Smooth muscle cell (in vitro differentiated cells): ENCODE measurements around the gene EDARADD. TPM values are rescaled to one million over a fixed set of nuclear protein-coding genes. Genes with fewer than 3 reads are reported as not detected.

Experiments
- DNase-seq: peaks from one replicate; lab custom pipeline; 2025; ENCODE audit not compliant: unreplicated experiment; lab: John Stamatoyannopoulos, UW
- H2AFZ ChIP-seq: fragments of 200-600 bp; sonication (generic); 2 replicates; pipeline ENCODE4 v1.6.0; 2016; ENCODE audit warnings: antibody characterized with exemption, low read depth, mild to moderate bottlenecking
- H3F3A ChIP-seq: fragments of 200-600 bp; sonication (generic); 2 replicates; pipeline ENCODE4 v1.6.0; 2017; ENCODE audit warnings: antibody characterized with exemption, low read depth
- H3K27ac ChIP-seq: fragments of 200-600 bp; sonication (generic); 2 replicates; pipeline ENCODE4 v1.5.1; 2016; ENCODE audit warnings: low read depth, mild to moderate bottlenecking
- H3K27me3 ChIP-seq: fragments of 200-600 bp; sonication (generic); 2 replicates; pipeline ENCODE4 v1.6.1; 2016; ENCODE audit warnings: low read depth, mild to moderate bottlenecking
- H3K36me3 ChIP-seq: fragments of 200-600 bp; sonication (generic); 2 replicates; pipeline ENCODE4 v1.5.1; 2016; ENCODE audit warnings: low read depth
- H3K4me1 ChIP-seq: fragments of 200-600 bp; sonication (generic); 2 replicates; pipeline ENCODE4 v1.5.1; 2016; ENCODE audit warnings: low read depth
- H3K4me2 ChIP-seq: fragments of 200-600 bp; sonication (generic); 2 replicates; pipeline ENCODE4 v1.6.0; 2016; ENCODE audit warnings: mild to moderate bottlenecking
- H3K4me3 ChIP-seq: fragments of 200-600 bp; sonication (generic); 2 replicates; pipeline ENCODE4 v1.5.1; 2016; ENCODE audit warnings: mild to moderate bottlenecking
- H3K79me2 ChIP-seq: fragments of 200-600 bp; sonication (generic); 2 replicates; pipeline ENCODE4 v1.6.0; 2016; ENCODE audit warnings: low read depth, mild to moderate bottlenecking
- H3K9ac ChIP-seq: fragments of 200-600 bp; sonication (generic); 2 replicates; pipeline ENCODE4 v1.6.0; 2016; ENCODE audit warnings: low read depth
- H3K9me3 ChIP-seq: fragments of 200-600 bp; sonication (generic); replicated peaks from 2 replicates; pipeline ENCODE4 v1.5.1; 2016; ENCODE audit warnings: low read depth
- H4K20me1 ChIP-seq: fragments of 200-600 bp; sonication (generic); 2 replicates; pipeline ENCODE4 v1.6.0; 2016; ENCODE audit warnings: low read depth
- WGBS: methylation state at CpG from one replicate; pipeline ENCODE4 v1.1.7; 2016; ENCODE audit warnings: low lambda C conversion rate; 5-methylcytosine and 5-hydroxymethylcytosine counted together
- polyA plus RNA-seq: library from polyadenylated mRNA; unstranded; fragments of >200 nt; fragmentation: Nextera tagmentation; extraction: Ambion mirVana; gene quantifications from 2 replicates; pipeline ENCODE4 v1.2.1, GENCODE V29; 2016
- total RNA-seq: library from RNA; depleted of rRNA; stranded (reverse); fragments of >200 nt; gene quantifications from 2 replicates; pipeline ENCODE4 v1.2.3, GENCODE V29; 2014
- TF ChIP-seq, protein P1 (sequence below): fragments of 200-600 bp; sonication (generic); IDR thresholded peaks from 2 replicates; pipeline ENCODE4 v1.5.1; 2017; ENCODE audit warnings: borderline replicate concordance, mild to moderate bottlenecking, antibody characterized with exemption; ENCODE audit not compliant: insufficient read depth, poor library complexity, severe bottlenecking

EDARADD gene
- total and polyA plus RNA-seq, 2 experiments from 2014 or later, result 5.8 to 7.7 TPM

DNA sequence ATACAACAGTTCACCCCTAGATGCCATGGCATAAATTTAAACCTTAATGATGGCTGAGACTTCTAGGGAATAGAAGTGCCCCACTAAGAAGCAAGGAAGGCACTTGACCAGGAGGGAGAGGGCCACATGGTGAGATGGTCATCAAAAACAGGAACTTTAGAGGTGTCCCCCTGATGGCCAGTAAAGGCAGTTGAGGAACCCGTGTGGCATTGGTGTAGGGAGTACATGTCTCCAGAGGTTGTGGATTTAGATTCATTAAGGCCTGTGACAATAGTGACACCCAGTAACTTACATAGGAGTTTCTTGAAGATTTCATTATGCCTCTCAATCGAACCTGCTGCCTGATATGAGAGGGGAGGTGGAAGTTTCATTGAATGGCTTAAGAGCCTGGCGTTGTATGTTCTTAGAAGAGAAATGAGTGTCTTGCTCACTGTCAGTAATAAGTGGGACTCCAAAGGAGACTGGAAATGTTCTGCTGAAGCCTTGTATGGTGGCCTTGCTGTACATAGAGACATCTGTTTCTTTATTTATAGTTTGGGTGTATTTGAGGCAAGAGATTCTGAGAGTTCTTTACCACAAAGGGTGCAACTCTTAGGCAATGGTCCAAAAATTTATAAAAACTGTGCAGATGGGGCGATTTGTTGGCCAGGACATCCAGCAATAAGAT, 27.9 kb downstream of the EDARADD start:
- TF ChIP-seq, protein P1, sequence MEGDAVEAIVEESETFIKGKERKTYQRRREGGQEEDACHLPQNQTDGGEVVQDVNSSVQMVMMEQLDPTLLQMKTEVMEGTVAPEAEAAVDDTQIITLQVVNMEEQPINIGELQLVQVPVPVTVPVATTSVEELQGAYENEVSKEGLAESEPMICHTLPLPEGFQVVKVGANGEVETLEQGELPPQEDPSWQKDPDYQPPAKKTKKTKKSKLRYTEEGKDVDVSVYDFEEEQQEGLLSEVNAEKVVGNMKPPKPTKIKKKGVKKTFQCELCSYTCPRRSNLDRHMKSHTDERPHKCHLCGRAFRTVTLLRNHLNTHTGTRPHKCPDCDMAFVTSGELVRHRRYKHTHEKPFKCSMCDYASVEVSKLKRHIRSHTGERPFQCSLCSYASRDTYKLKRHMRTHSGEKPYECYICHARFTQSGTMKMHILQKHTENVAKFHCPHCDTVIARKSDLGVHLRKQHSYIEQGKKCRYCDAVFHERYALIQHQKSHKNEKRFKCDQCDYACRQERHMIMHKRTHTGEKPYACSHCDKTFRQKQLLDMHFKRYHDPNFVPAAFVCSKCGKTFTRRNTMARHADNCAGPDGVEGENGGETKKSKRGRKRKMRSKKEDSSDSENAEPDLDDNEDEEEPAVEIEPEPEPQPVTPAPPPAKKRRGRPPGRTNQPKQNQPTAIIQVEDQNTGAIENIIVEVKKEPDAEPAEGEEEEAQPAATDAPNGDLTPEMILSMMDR, result no peak
- Histone ChIP-seq H3K9ac (no peak overlapping the region), H3K4me2 (no peak overlapping the region), H4K20me1 (no peaks in the 10 kb centered on the region), H2AFZ (no peak overlapping the region), H3K79me2 (no peaks in the 10 kb centered on the region), H3K4me1 (no peaks in the 10 kb centered on the region), H3K36me3 (no peaks in the 10 kb centered on the region), H3K4me3 (no peak overlapping the region), H3F3A (no peaks in the 10 kb centered on the region), H3K27ac (no peak overlapping the region), H3K27me3 (no peaks in the 10 kb centered on the region), H3K9me3 (no peaks in the 10 kb centered on the region)
- 80% methylated on average over 4 of the region's 4 CpGs for WGBS
- DNase-seq, result no peak

DNA sequence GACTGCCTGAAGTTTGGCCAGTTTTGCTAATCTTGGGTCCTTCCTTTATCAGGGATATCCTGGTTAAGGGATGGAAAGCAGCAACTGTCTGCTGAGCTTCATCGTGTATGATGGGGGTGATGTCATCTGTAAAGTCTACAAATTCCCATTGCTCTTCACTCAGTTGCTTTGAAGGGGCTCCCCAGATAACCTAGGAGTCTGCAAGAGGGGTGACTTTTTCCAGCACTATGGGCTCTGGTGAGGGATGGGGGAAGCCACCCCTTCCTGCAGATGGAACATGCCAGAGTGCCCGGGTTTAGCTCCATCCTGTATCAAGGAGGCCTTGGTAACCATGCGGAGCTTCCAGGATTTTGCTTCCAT, 28.4 kb downstream of the EDARADD start:
- TF ChIP-seq, protein P1, result no peak
- no peak for DNase-seq
- no peak overlapping the region for H3K9ac ChIP-seq
- H3K4me2 ChIP-seq, result no peak overlapping the region
- no peaks in the 10 kb centered on the region for H3K36me3 ChIP-seq
- no peak overlapping the region for H2AFZ ChIP-seq
- no peaks in the 10 kb centered on the region for H3K27me3 ChIP-seq
- no peaks in the 10 kb centered on the region for H4K20me1 ChIP-seq
- no peaks in the 10 kb centered on the region for H3F3A ChIP-seq
- H3K4me1 ChIP-seq, result no peaks in the 10 kb centered on the region
- no peak overlapping the region for H3K4me3 ChIP-seq
- WGBS, result 78% methylated on average over 3 of the region's 3 CpGs
- H3K27ac ChIP-seq, result no peak overlapping the region
- H3K79me2 ChIP-seq, result no peaks in the 10 kb centered on the region
- H3K9me3 ChIP-seq, result no peaks in the 10 kb centered on the region

GRCh38 chr1:236425031-236425663, 31.1 kb downstream of the EDARADD start:
- no peak overlapping the region for H3K4me3 ChIP-seq
- no peaks in the 10 kb centered on the region for H3K9me3 ChIP-seq
- no peaks in the 10 kb centered on the region for H3K27me3 ChIP-seq
- H3K9ac ChIP-seq, result no peak overlapping the region
- no peak for DNase-seq
- H3F3A ChIP-seq, result no peaks in the 10 kb centered on the region
- H3K4me2 ChIP-seq, result no peak overlapping the region
- no peaks in the 10 kb centered on the region for H3K36me3 ChIP-seq
- H3K4me1 ChIP-seq, result no peaks in the 10 kb centered on the region
- no peak overlapping the region for H3K27ac ChIP-seq
- WGBS, result 97% methylated on average over 14 of the region's 14 CpGs
- H2AFZ ChIP-seq, result no peak overlapping the region
- no peaks in the 10 kb centered on the region for H4K20me1 ChIP-seq
- H3K79me2 ChIP-seq, result no peaks in the 10 kb centered on the region
- TF ChIP-seq, protein P1, result no peak

DNA sequence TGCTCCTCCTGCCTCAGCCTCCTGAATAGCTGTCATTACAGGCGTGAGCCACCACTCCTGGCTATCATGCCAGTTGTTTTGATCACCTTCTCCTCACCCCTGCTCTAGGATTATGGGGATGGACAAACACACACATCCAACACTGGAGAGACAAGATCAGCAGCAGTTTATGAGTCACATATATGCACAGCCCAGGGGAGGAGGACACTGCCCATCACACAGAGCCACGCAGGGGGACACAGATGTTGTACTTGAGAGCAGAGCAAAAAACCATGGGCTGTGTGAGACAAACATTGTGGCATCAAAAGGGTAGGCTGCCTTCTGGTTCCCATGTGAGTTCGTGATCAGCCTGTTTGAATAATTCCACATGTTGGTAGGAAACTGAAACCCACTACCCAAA, 32.1 kb downstream of the EDARADD start:
- Histone ChIP-seq H3K9ac (no peak overlapping the region), H3F3A (no peaks in the 10 kb centered on the region), H3K79me2 (no peaks in the 10 kb centered on the region), H2AFZ (no peak overlapping the region), H3K4me3 (no peak overlapping the region), H3K27me3 (no peaks in the 10 kb centered on the region), H3K36me3 (no peaks in the 10 kb centered on the region), H3K4me1 (no peaks in the 10 kb centered on the region), H3K4me2 (no peak overlapping the region), H3K27ac (no peak overlapping the region), H3K9me3 (no peaks in the 10 kb centered on the region), H4K20me1 (no peaks in the 10 kb centered on the region)
- 91% methylated on average over 3 of the region's 3 CpGs for WGBS
- TF ChIP-seq, protein P1, result no peak
- DNase-seq, result no peak
